CD4-positive, alpha-beta T cell (primary cell): ENCODE results near the gene GALC. TPM values are rescaled to one million over a fixed set of nuclear protein-coding genes. Genes with fewer than 3 reads are reported as not detected.

Experiments used
- ATAC-seq: fragments of 200-7000 bp; cut with Tn5 transposase; one replicate; pipeline ENCODE4 v1.10.0; 2022; ENCODE audit warnings: mild to moderate bottlenecking; ENCODE audit not compliant: poor library complexity
- CTCF ChIA-PET: fragments of 350-600 bp; sonication (Branson Sonifier 250); formaldehyde crosslinking; loops from one replicate; lab custom pipeline; 2021; ENCODE audit warnings: antibody characterized with exemption, inconsistent platforms; lab: Charles Lee
- POLR2A ChIA-PET: fragments of 350-600 bp; sonication (Branson Sonifier 250); formaldehyde crosslinking; loops from one replicate; lab custom pipeline; 2021; ENCODE audit warnings: antibody characterized with exemption, inconsistent platforms; lab: Charles Lee
- DNase-seq, 14 experiments: peaks; one replicate each; pipeline ENCODE4 v3.0.0-alpha.2; 2013 to 2020; ENCODE audit warnings: mixed read lengths in 2 of 14
- H3K27ac ChIP-seq, 2 donors: one replicate each; pipeline versions ENCODE4 v1.5.1 to v1.7.0; 2013; ENCODE audit warnings: low read length in 2 of 2, low read depth in 1 of 2, mild to moderate bottlenecking in 1 of 2
- H3K27me3 ChIP-seq, 2 experiments: 1 replicate in 1 of 2; 2 replicates in 1 of 2; pipeline versions ENCODE4 v1.6.1 to v1.7.0; 2013; ENCODE audit warnings: low read length in 2 of 2, control low read depth in 1 of 2, mild to moderate bottlenecking in 1 of 2, moderate library complexity in 1 of 2; ENCODE audit not compliant: insufficient read depth in 2 of 2, control insufficient read depth in 1 of 2
- H3K36me3 ChIP-seq: one replicate; pipeline ENCODE4 v1.6.1; 2013; ENCODE audit warnings: low read length, control low read depth; ENCODE audit not compliant: insufficient read depth
- H3K4me1 ChIP-seq: one replicate; pipeline ENCODE4 v1.6.1; 2013; ENCODE audit warnings: low read length, control low read depth; ENCODE audit not compliant: insufficient read depth
- H3K4me3 ChIP-seq: one replicate; pipeline ENCODE4 v1.5.1; 2013; ENCODE audit warnings: mild to moderate bottlenecking, low read length, moderate library complexity
- H3K9me3 ChIP-seq, 2 experiments: 1 replicate in 1 of 2; 2 replicates in 1 of 2; pipeline versions ENCODE4 v1.6.1 to v1.7.0; 2013; ENCODE audit warnings: low read length in 2 of 2, mild to moderate bottlenecking in 2 of 2, control low read depth in 1 of 2, moderate library complexity in 1 of 2; ENCODE audit not compliant: control insufficient read depth in 1 of 2, insufficient read depth in 1 of 2
- H3K27ac Mint-ChIP-seq: one replicate; pipeline ENCODE4 v1.8.0; 2020; ENCODE audit warnings: mixed read lengths
- H3K27me3 Mint-ChIP-seq: one replicate; pipeline ENCODE4 v1.8.0; 2021; ENCODE audit warnings: mixed read lengths
- H3K36me3 Mint-ChIP-seq: one replicate; pipeline ENCODE4 v1.8.0; 2021; ENCODE audit warnings: low read depth, mixed read lengths
- H3K4me1 Mint-ChIP-seq: one replicate; pipeline ENCODE4 v1.8.0; 2021; ENCODE audit warnings: low read depth, mixed read lengths
- H3K4me3 Mint-ChIP-seq: one replicate; pipeline ENCODE4 v1.8.0; 2020; ENCODE audit warnings: mild to moderate bottlenecking, mixed read lengths
- H3K9me3 Mint-ChIP-seq: one replicate; pipeline ENCODE4 v1.8.0; 2020; ENCODE audit warnings: mixed read lengths
- intact Hi-C, 2 experiments: fragments of 100-400 bp; cut with DNase I in 1 of 2; cut with micrococcal nuclease in 1 of 2; formaldehyde crosslinking; loops; one replicate each; pipeline versions ENCODE4 v1.15.1 to v1.9.0; 2023 to 2025; cut with DNase I, micrococcal nuclease
- total RNA-seq, 174 experiments: library from RNA in 2 of 174; stranded (reverse) in 2 of 174; gene quantifications; one replicate each; pipeline ENCODE4 v1.2.3 and lab custom pipeline; 2021 to 2026
- TF ChIP-seq, protein P1 (sequence below): fragments of 200-600 bp; IDR thresholded peaks from one replicate; pipeline ENCODE4 v1.8.0; 2022; ENCODE audit warnings: antibody characterized with exemption, mild to moderate bottlenecking

GALC gene
- total RNA-seq, 2 experiments from 2014 or later: 14.7 to 14.9 TPM

GRCh38 chr14:87966816-87967215 lies 26.2 kb downstream of the GALC start:
- Mint-ChIP-seq H3K27ac (no peak overlapping the region), H3K27me3 (no peaks in the 10 kb centered on the region), H3K36me3 (peaks cover 67% of the 10 kb centered on the region), H3K4me1 (no peaks in the 10 kb centered on the region), H3K4me3 (no peak overlapping the region), H3K9me3 (peaks cover 3% of the 10 kb centered on the region)
- ATAC-seq (no peak), DNase-seq (no peak)
- intact Hi-C loops: no loop called here
- no peaks in the 10 kb centered on the region for H3K9me3 ChIP-seq
- H3K36me3 ChIP-seq: peaks cover 38% of the 10 kb centered on the region
- ChIA-PET POLR2A (no interaction called here), CTCF (no interaction called here)
- no peak overlapping the region for H3K27ac ChIP-seq
- H3K4me1 ChIP-seq: no peaks in the 10 kb centered on the region
- TF ChIP-seq, protein P1, sequence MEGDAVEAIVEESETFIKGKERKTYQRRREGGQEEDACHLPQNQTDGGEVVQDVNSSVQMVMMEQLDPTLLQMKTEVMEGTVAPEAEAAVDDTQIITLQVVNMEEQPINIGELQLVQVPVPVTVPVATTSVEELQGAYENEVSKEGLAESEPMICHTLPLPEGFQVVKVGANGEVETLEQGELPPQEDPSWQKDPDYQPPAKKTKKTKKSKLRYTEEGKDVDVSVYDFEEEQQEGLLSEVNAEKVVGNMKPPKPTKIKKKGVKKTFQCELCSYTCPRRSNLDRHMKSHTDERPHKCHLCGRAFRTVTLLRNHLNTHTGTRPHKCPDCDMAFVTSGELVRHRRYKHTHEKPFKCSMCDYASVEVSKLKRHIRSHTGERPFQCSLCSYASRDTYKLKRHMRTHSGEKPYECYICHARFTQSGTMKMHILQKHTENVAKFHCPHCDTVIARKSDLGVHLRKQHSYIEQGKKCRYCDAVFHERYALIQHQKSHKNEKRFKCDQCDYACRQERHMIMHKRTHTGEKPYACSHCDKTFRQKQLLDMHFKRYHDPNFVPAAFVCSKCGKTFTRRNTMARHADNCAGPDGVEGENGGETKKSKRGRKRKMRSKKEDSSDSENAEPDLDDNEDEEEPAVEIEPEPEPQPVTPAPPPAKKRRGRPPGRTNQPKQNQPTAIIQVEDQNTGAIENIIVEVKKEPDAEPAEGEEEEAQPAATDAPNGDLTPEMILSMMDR: no peak
- H3K27me3 ChIP-seq: no peaks in the 10 kb centered on the region
- H3K4me3 ChIP-seq: no peak overlapping the region

- CTCF ChIA-PET: no interaction called here
- Mint-ChIP-seq H3K4me3 (no peak overlapping the region), H3K27me3 (no peaks in the 10 kb centered on the region), H3K4me1 (peaks cover 25% of the 10 kb centered on the region), H3K27ac (peak overlapping the region; percentile 69), H3K9me3 (peaks cover 11% of the 10 kb centered on the region), H3K36me3 (peaks cover 86% of the 10 kb centered on the region)
- no peak overlapping the region for H3K27ac ChIP-seq
- TF ChIP-seq, protein P1: no peak
- ATAC-seq: no peak
- H3K36me3 ChIP-seq: peaks cover 18% of the 10 kb centered on the region
- DNase-seq: no peak
- intact Hi-C loops: no loop called here
- no peaks in the 10 kb centered on the region for H3K27me3 ChIP-seq
- no peaks in the 10 kb centered on the region for H3K9me3 ChIP-seq
- POLR2A ChIA-PET: no interaction called here
- H3K4me3 ChIP-seq: no peak overlapping the region
- peaks cover 3% of the 10 kb centered on the region for H3K4me1 ChIP-seq
Measured at GRCh38 chr14:87961246-87961645, 31.7 kb downstream of the GALC start.

DNA sequence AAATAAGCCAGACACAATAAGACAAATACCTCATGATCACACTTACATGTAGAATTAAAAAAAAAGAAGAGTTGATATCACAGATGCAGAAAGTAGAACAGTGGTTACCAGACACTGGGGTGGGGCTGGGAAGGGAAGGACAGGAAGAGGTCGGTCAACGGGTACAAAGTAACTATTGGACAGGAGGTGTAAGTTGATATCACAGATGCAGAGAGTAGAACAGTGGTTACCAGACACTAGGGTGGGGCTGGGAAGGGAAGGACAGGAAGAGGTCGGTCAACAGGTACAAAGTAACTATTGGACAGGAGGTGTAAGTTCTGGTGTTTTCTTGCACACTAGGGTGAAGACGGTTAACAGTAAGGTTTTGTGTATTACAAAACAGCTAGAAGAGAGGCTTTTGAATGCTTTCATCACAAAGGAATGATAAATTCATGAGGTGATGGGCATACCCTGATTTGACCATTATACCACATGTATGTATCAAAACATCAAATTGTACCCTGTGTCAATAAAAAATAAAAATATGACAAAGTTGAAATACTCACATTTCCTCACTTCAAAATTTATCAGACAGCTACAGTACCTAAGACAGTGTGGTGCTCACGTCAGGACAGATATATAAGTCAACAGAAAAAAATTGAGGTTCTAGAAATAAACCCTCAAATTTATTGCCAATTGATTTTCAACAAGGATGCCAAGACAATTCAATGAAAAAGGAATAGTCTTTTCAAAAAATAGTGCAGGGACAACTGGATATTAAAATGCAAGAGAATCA lies 32.8 kb downstream of the GALC start:
- TF ChIP-seq, protein P1: no peak
- peaks cover 13% of the 10 kb centered on the region for H3K36me3 ChIP-seq
- peaks cover 3% of the 10 kb centered on the region for H3K4me1 ChIP-seq
- no peaks in the 10 kb centered on the region for H3K9me3 ChIP-seq
- POLR2A ChIA-PET: no interaction called here
- CTCF ChIA-PET: no interaction called here
- Mint-ChIP-seq H3K4me3 (no peak overlapping the region), H3K27ac (peak overlapping the region; percentile 69), H3K4me1 (peaks cover 34% of the 10 kb centered on the region), H3K27me3 (no peaks in the 10 kb centered on the region), H3K36me3 (peaks cover 80% of the 10 kb centered on the region), H3K9me3 (peaks cover 11% of the 10 kb centered on the region)
- intact Hi-C loops: no loop called here
- no peaks in the 10 kb centered on the region for H3K27me3 ChIP-seq
- H3K4me3 ChIP-seq: no peak overlapping the region
- no peak overlapping the region for H3K27ac ChIP-seq
- peak in 6 of 14 experiments; percentile 2 to 82 (median 29) for DNase-seq
- ATAC-seq: peak; percentile 60
